GM12878 (cell line): Measurements from ENCODE around the gene NCAN. TPM values are rescaled to one million over a fixed set of nuclear protein-coding genes. Genes with fewer than 3 reads are reported as not detected.

Source experiments
- ATAC-seq: fragments of 200-7000 bp; cut with Tn5 transposase; 3 replicates; pipeline ENCODE4 v1.9.1; 2020; ENCODE audit warnings: mild to moderate bottlenecking, moderate library complexity
- BruUV-seq: library from RNA; stranded (reverse); fragments of 400-500 nt; replicated peaks from 2 replicates; lab custom pipeline; 2021; lab: Mats Ljungman, UMichigan
- CTCF ChIA-PET: fragments of 300-600 bp; sonication (Branson Sonifier 250); formaldehyde crosslinking; extraction: SDS; loops from one replicate; lab custom pipeline; 2021; ENCODE audit warnings: inconsistent platforms; lab: Yijun Ruan, JAX
- POLR2A ChIA-PET: fragments of 350-600 bp; formaldehyde crosslinking; extraction: SDS; loops from one replicate; lab custom pipeline; 2021; ENCODE audit warnings: inconsistent platforms; lab: Charles Lee
- RAD21 ChIA-PET: fragments of 300-600 bp; sonication (Branson Sonifier 250); formaldehyde crosslinking; loops from one replicate; lab custom pipeline; 2023; ENCODE audit warnings: antibody characterized with exemption; ENCODE audit not compliant: unreplicated experiment; lab: Charles Lee
- SMC1A ChIA-PET: fragments of 300-600 bp; sonication (Branson Sonifier 250); formaldehyde crosslinking; loops from one replicate; lab custom pipeline; 2023; ENCODE audit not compliant: unreplicated experiment, uncharacterized antibody; lab: Charles Lee
- DNase-seq: peaks from one replicate; pipeline ENCODE4 v3.0.0-alpha.2; 2011; ENCODE audit warnings: low read depth, low spot score
- FAIRE-seq: peaks from 3 replicates; lab custom pipeline; 2011; peaks lifted over from hg19 to GRCh38; lab: Jason Lieb, UNC
- H2AFZ ChIP-seq: 2 replicates; pipeline ENCODE4 v1.6.0; 2011; ENCODE audit warnings: low read depth, low read length, control low read depth; ENCODE audit not compliant: control insufficient read depth
- H3K27ac ChIP-seq: 2 replicates; pipeline ENCODE4 v1.5.1; 2011; ENCODE audit warnings: control low read depth; ENCODE audit not compliant: control insufficient read depth, insufficient read depth
- H3K27me3 ChIP-seq, 2 experiments: replicated peaks in 1 of 2; 2 replicates each; pipeline versions ENCODE4 v1.6.0 to v1.6.1; 2011; ENCODE audit warnings: low read length in 1 of 2; ENCODE audit not compliant: control insufficient read depth in 2 of 2, insufficient read depth in 2 of 2
- H3K36me3 ChIP-seq, 2 experiments: 2 replicates each; pipeline ENCODE4 v1.5.1; 2011; ENCODE audit warnings: low read length in 1 of 2; ENCODE audit not compliant: control insufficient read depth in 2 of 2, insufficient read depth in 2 of 2
- H3K4me1 ChIP-seq: 2 replicates; pipeline ENCODE4 v1.6.1; 2011; ENCODE audit warnings: mild to moderate bottlenecking, low read length, moderate library complexity, mixed read lengths; ENCODE audit not compliant: control insufficient read depth, insufficient read depth
- H3K4me2 ChIP-seq: 2 replicates; pipeline ENCODE4 v1.6.0; 2011; ENCODE audit warnings: control low read depth; ENCODE audit not compliant: control insufficient read depth, insufficient read depth
- H3K4me3 ChIP-seq: fragments of 200-600 bp; sonication (generic); 2 replicates; pipeline ENCODE4 v1.5.1; 2016
- H3K79me2 ChIP-seq: 2 replicates; pipeline ENCODE4 v1.6.0; 2011; ENCODE audit warnings: low read length; ENCODE audit not compliant: control insufficient read depth, insufficient read depth
- H3K9ac ChIP-seq: 2 replicates; pipeline ENCODE4 v1.8.0; 2011; ENCODE audit warnings: low read length, control low read depth, mixed read lengths; ENCODE audit not compliant: control insufficient read depth, insufficient read depth
- H3K9me3 ChIP-seq: replicated peaks from 3 replicates; pipeline ENCODE4 v1.5.1; 2011; ENCODE audit warnings: mild to moderate bottlenecking, low read length; ENCODE audit not compliant: control insufficient read depth, insufficient read depth
- H4K20me1 ChIP-seq: 2 replicates; pipeline ENCODE4 v1.6.0; 2011; ENCODE audit not compliant: control insufficient read depth, insufficient read depth
- ATF3 ChIP-seq: IDR thresholded peaks from 2 replicates; pipeline ENCODE4 v1.6.1; 2011; ENCODE audit warnings: low read depth, mild to moderate bottlenecking, low read length, moderate library complexity, borderline replicate concordance; ENCODE audit errors: extremely low read depth
- BCL3 ChIP-seq: IDR thresholded peaks from 2 replicates; pipeline ENCODE4 v1.6.1; 2011; ENCODE audit warnings: borderline replicate concordance, low read depth, mild to moderate bottlenecking, moderate library complexity, low read length; ENCODE audit not compliant: insufficient read depth, poor library complexity, severe bottlenecking
- CREB1 ChIP-seq: IDR thresholded peaks from 2 replicates; pipeline ENCODE4 v1.6.1; 2012; ENCODE audit warnings: low read depth, mild to moderate bottlenecking, inconsistent platforms
- ESRRA ChIP-seq: IDR thresholded peaks from 2 replicates; pipeline ENCODE4 v1.6.1; 2012; ENCODE audit warnings: mild to moderate bottlenecking, low read length, improper control_type of control experiment
- FOS ChIP-seq: IDR thresholded peaks from 3 replicates; pipeline ENCODE4 v1.6.1; 2011; ENCODE audit warnings: borderline replicate concordance; ENCODE audit not compliant: insufficient read length; ENCODE audit errors: extremely low read depth
- HDAC2 ChIP-seq: fragments of 200-600 bp; sonication (generic); IDR thresholded peaks from 2 replicates; pipeline ENCODE4 v1.6.1; 2017
- IRF4 ChIP-seq: IDR thresholded peaks from 2 replicates; pipeline ENCODE4 v1.6.1; 2011; ENCODE audit warnings: low read depth, low read length
- NBN ChIP-seq: fragments of 450-650 bp; IDR thresholded peaks from 2 replicates; pipeline ENCODE4 v1.6.1; 2016
- NR2C1 ChIP-seq: fragments of 450-650 bp; IDR thresholded peaks from 2 replicates; pipeline ENCODE4 v1.6.1; 2017; ENCODE audit warnings: antibody characterized with exemption, mild to moderate bottlenecking, moderate library complexity
- PML ChIP-seq: IDR thresholded peaks from 2 replicates; pipeline ENCODE4 v1.6.1; 2012; ENCODE audit warnings: low read length, inconsistent platforms
- SREBF1 ChIP-seq: IDR thresholded peaks from 2 replicates; pipeline ENCODE4 v1.6.1; 2012; ENCODE audit warnings: mild to moderate bottlenecking, low read length
- STAT1 ChIP-seq: fragments of 450-650 bp; conservative IDR thresholded peaks from 2 replicates; pipeline ENCODE4 v1.6.1; 2014; ENCODE audit warnings: antibody characterized with exemption, mild to moderate bottlenecking
- WGBS: methylation state at CpG from one replicate; pipeline ENCODE4 v1.1.6; 2016; ENCODE audit warnings: low lambda C conversion rate; ENCODE audit not compliant: insufficient replicate concordance, insufficient coverage; ENCODE audit errors: missing lambda C conversion rate; 5-methylcytosine and 5-hydroxymethylcytosine counted together
- in situ Hi-C: fragments of 300-500 bp; cut with MboI; formaldehyde crosslinking; loops from 9 replicates; pipeline ENCODE4 v1.14.3; 2018; ENCODE audit warnings: mixed read lengths
- intact Hi-C: fragments of 100-400 bp; cut with micrococcal nuclease; formaldehyde crosslinking; loops from one replicate; pipeline ENCODE4 v1.14.2; 2022; ENCODE audit not compliant: unreplicated experiment
- polyA plus RNA-seq, 11 experiments: library from polyadenylated mRNA; depleted of rRNA in 4 of 11; unstranded in 6 of 11; stranded (reverse) in 5 of 11; fragments of >200 nt; fragmentation: Nextera tagmentation in 4 of 11; fragmentation: Illumina TruSeq in 1 of 11; extraction: Ambion mirVana in 4 of 11; extraction: Trizol in 1 of 11; gene quantifications; 1 replicate in 1 of 11; 2 replicates in 10 of 11; pipeline versions ENCODE4 v1.2.1 to v1.2.3, GENCODE V29; 2011 to 2016; ENCODE audit warnings: inconsistent platforms in 2 of 11, missing spikeins in 2 of 11, low read depth in 1 of 11
- total RNA-seq, 4 experiments: library from RNA; depleted of rRNA in 3 of 4; stranded (reverse); fragments of >200 nt in 3 of 4; fragmentation: Illumina TruSeq in 1 of 4; extraction: Trizol in 1 of 4; gene quantifications; 2 replicates each; pipeline versions ENCODE4 v1.2.1 to v1.2.3, GENCODE V29; 2013 to 2021
- TF ChIP-seq, protein P1 (sequence below): fragments of 450-650 bp; IDR thresholded peaks from 2 replicates; pipeline ENCODE4 v1.6.1; 2017; ENCODE audit warnings: mild to moderate bottlenecking, moderate library complexity
- TF ChIP-seq, protein P2 (sequence below): fragments of 150-350 bp; IDR thresholded peaks from 2 replicates; pipeline ENCODE4 v1.6.1; 2014; ENCODE audit warnings: mild to moderate bottlenecking, low read depth, low read length

The NCAN gene
- total and polyA plus RNA-seq, 10 of the 15 experiments (the other 5 are each of a cell fraction or from before 2014, with no cell fraction given): 0.02 to 0.34 (median 0.12) TPM; not detected in 1

DNA sequence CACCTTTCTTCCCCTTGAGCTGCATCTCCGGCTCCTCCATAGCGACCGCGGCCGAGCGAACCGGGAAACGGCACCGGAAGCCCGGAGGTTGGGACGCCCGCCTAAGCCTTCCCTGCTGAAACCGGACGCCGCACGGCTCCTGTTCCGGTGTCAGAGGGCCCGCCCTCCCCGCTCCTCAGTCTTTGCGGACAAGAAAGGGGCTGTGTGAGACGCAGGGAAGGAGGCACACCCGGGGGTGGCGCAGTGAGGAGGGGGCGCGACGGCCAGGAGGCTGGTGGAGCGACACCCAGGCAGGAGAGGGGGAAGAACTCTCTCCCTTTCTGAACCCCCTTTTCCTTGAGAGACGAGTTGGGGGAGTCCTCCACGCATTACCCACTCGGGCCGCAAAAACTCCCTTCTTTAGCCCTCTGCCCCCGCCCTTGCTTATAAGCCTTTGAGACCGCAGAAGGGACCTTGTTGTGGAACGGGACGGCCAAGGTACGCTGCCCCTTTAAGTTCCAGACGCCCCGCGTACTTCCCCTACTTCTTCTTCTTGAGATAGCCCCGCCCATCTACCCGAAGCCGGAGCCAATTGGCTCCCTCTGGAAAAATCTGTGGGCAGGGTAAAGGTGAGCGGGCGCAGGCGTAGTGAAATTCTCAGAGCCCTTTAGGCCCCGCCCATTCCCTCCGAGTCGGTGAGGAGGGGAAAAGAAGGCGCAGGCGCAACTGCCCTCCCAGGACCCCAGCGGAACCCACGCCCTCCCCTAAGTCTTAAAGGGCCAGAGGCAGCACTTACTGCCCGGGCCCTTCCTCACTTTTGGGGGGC is 19.5 kb upstream of the NCAN start, which contains the start of the genes BORCS8 and RFXANK:
Gene BORCS8 (minus strand): TSS at position 75 of the 805 bp plus-strand sequence. CDS start 35 bp downstream, at position 40.
Gene RFXANK (plus strand): TSS at position 181 of the 805 bp plus-strand sequence. CDS start 1,689 bp downstream, outside the sequence.
- peak within 1 kb of the TSS; percentile 98 for H3K9ac ChIP-seq
- intact Hi-C loops (loop anchor here (2.0 kb wide), 1 partner anchor 129 kb away; the partner anchor contains the start of genes MAU2 and SUGP1), in situ Hi-C loops (no loop called here)
- peak within 1 kb of the TSS; percentile 97 for H3K27ac ChIP-seq
- H3K36me3 ChIP-seq: peaks cover 5% of the 10 kb centered on the region in 2 experiments; a peak in 3 of 4 replicates
- ATAC-seq: peak; percentile 94
- peaks cover 34% of the 10 kb centered on the region for H3K79me2 ChIP-seq
- ChIA-PET CTCF (interaction anchor here (0.6 to 2.3 kb wide), 9 partner anchors 11 to 298 kb away, joined by 3 to 13 read pairs (median 3); partner anchors contain the start of genes COPE, DDX49, MEF2B and NR2C2AP), RAD21 (interaction anchor here (0.7 to 2.2 kb wide), 5 partner anchors 10 to 125 kb away, joined by 3 to 15 read pairs (median 4); partner anchors contain the start of gene NR2C2AP), POLR2A (interaction anchor here (0.7 to 3.0 kb wide), 7 partner anchors 10 to 213 kb away, joined by 3 to 25 read pairs (median 7); partner anchors contain the start of genes GATAD2A, MEF2B and NR2C2AP), SMC1A (interaction anchor here (1.2 to 2.1 kb wide), 7 partner anchors 8 to 171 kb away, joined by 3 to 12 read pairs (median 5); partner anchors contain the start of gene NR2C2AP)
- peak within 1 kb of the TSS; percentile 85 for H3K4me3 ChIP-seq
- peaks cover 11% of the 10 kb centered on the region for H3K4me1 ChIP-seq
- DNase-seq: peak; percentile 97
- no peaks in the 10 kb centered on the region for H3K27me3 ChIP-seq
- H3K9me3 ChIP-seq: no peaks in the 10 kb centered on the region
- no TSS peak for BruUV-seq
- H3K4me2 ChIP-seq: peak within 1 kb of the TSS; percentile 98
- under 1% methylated on average over 50 of the region's 53 CpGs for WGBS
- FAIRE-seq: peak; percentile 99
- H4K20me1 ChIP-seq: no peaks in the 10 kb centered on the region
- peak within 1 kb of the TSS; percentile 92 for H2AFZ ChIP-seq
- TF ChIP-seq HDAC2: peak; percentile 79; the same call in 1 of the 2 replicates
- TF ChIP-seq, protein P1, sequence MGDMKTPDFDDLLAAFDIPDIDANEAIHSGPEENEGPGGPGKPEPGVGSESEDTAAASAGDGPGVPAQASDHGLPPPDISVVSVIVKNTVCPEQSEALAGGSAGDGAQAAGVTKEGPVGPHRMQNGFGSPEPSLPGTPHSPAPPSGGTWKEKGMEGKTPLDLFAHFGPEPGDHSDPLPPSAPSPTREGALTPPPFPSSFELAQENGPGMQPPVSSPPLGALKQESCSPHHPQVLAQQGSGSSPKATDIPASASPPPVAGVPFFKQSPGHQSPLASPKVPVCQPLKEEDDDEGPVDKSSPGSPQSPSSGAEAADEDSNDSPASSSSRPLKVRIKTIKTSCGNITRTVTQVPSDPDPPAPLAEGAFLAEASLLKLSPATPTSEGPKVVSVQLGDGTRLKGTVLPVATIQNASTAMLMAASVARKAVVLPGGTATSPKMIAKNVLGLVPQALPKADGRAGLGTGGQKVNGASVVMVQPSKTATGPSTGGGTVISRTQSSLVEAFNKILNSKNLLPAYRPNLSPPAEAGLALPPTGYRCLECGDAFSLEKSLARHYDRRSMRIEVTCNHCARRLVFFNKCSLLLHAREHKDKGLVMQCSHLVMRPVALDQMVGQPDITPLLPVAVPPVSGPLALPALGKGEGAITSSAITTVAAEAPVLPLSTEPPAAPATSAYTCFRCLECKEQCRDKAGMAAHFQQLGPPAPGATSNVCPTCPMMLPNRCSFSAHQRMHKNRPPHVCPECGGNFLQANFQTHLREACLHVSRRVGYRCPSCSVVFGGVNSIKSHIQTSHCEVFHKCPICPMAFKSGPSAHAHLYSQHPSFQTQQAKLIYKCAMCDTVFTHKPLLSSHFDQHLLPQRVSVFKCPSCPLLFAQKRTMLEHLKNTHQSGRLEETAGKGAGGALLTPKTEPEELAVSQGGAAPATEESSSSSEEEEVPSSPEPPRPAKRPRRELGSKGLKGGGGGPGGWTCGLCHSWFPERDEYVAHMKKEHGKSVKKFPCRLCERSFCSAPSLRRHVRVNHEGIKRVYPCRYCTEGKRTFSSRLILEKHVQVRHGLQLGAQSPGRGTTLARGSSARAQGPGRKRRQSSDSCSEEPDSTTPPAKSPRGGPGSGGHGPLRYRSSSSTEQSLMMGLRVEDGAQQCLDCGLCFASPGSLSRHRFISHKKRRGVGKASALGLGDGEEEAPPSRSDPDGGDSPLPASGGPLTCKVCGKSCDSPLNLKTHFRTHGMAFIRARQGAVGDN: 0 out of 2 replicates have a peak, but pooled peaks have one; percentile 22
- peak; percentile 50; the same call in 1 of the 2 replicates for TF ChIP-seq IRF4
- peak; percentile 92 for TF ChIP-seq NBN
- 0 out of 2 replicates have a peak, but pooled peaks have one; percentile 41 for TF ChIP-seq SREBF1
- no peak for TF ChIP-seq FOS
- TF ChIP-seq, protein P2, sequence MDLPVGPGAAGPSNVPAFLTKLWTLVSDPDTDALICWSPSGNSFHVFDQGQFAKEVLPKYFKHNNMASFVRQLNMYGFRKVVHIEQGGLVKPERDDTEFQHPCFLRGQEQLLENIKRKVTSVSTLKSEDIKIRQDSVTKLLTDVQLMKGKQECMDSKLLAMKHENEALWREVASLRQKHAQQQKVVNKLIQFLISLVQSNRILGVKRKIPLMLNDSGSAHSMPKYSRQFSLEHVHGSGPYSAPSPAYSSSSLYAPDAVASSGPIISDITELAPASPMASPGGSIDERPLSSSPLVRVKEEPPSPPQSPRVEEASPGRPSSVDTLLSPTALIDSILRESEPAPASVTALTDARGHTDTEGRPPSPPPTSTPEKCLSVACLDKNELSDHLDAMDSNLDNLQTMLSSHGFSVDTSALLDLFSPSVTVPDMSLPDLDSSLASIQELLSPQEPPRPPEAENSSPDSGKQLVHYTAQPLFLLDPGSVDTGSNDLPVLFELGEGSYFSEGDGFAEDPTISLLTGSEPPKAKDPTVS: 0 out of 2 replicates have a peak, but pooled peaks have one; percentile 19
- no peak; the same call in 1 of the 2 replicates for TF ChIP-seq CREB1
- TF ChIP-seq ATF3: no peak
- peak; percentile 87 for TF ChIP-seq PML
- TF ChIP-seq NR2C1: peak; percentile 74
- peak; percentile 56; the same call in 1 of the 2 replicates for TF ChIP-seq ESRRA
- peak; percentile 98 for TF ChIP-seq STAT1
- TF ChIP-seq BCL3: no peak
